ENCODE measurements around the gene HOXD13.

DNA sequence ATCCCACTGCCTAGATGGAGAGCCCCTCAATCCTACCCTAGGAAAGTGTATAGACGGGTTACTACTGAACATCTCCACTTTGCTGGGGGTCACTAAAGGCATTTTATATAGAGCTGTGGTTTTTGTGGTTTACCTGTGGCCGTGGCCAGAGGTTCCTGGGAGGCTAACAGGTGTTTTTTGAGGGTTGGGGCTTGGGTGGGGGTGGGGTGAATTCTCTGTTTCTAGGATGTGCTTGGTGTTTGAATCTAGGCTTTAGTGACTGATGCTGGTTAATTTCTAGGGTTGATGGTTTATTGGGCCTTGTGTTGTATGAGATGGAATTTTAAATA, 44.7 kb downstream of the HOXD13 start:
- TF ChIP-seq POLR2AphosphoS5 (IDR thresholded peaks at IDR 0.05), result no peak
- TF ChIP-seq, protein P1, sequence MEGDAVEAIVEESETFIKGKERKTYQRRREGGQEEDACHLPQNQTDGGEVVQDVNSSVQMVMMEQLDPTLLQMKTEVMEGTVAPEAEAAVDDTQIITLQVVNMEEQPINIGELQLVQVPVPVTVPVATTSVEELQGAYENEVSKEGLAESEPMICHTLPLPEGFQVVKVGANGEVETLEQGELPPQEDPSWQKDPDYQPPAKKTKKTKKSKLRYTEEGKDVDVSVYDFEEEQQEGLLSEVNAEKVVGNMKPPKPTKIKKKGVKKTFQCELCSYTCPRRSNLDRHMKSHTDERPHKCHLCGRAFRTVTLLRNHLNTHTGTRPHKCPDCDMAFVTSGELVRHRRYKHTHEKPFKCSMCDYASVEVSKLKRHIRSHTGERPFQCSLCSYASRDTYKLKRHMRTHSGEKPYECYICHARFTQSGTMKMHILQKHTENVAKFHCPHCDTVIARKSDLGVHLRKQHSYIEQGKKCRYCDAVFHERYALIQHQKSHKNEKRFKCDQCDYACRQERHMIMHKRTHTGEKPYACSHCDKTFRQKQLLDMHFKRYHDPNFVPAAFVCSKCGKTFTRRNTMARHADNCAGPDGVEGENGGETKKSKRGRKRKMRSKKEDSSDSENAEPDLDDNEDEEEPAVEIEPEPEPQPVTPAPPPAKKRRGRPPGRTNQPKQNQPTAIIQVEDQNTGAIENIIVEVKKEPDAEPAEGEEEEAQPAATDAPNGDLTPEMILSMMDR (IDR thresholded peaks at IDR 0.05), result no peak
